GM21381 (cell line): ENCODE results near the gene ZNF483.
"Not testable (repeated sequence)": the region's sequence is repeated elsewhere in the genome, so short reads cannot be mapped to it uniquely, and the experiment has no call there.

Experiments used
- ATAC-seq: cut with Tn5 transposase; IDR thresholded peaks from one replicate; pipeline ENCODE4 v1.9.1; 2021; ENCODE audit warnings: mild to moderate bottlenecking, moderate library complexity; ENCODE audit not compliant: unreplicated experiment

ZNF483 gene

GRCh38 chr9:111610149-111610548, 85.2 kb downstream of the ZNF483 start:
- no peak for ATAC-seq

GRCh38 chr9:111610845-111611244, 85.9 kb downstream of the ZNF483 start:
- ATAC-seq, result no peak

GRCh38 chr9:111613436-111614040, 88.6 kb downstream of the ZNF483 start:
- ATAC-seq, result no peak

- ATAC-seq, result no peak
Measured at GRCh38 chr9:111615928-111616327, 90.9 kb downstream of the ZNF483 start.

- ATAC-seq, result not testable (repeated sequence)
Measured at GRCh38 chr9:111617349-111617748, 92.4 kb downstream of the ZNF483 start.

DNA sequence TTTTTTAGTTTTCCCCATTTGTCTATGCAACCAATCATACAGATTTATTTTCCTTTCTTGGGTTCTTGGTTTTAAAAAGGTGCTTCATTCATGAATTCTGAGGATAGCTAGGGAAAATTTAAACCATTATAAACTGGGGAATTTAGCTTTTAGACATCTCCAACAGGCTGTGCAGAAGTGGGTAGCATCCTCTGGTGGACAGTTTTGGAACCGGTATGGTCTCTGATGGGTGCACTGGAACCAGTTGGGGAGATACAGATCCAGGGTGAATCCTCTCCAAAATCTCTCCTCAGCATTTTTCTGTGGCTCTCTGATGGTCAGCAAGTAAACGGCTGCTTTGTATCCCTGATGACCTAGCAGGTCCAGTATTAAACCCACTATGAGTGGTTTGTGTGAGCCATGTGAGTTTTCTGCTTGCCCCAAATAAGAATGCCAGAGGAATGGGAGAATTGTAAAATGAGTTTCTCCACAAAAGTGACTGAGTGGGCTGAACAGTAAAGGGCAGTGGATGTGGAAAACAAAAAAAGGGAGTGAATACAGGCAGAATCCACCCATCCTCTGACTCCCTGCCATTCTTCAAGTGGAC, 97.0 kb downstream of the ZNF483 start:
- no peak for ATAC-seq

GRCh38 chr9:111622626-111623025, 97.6 kb downstream of the ZNF483 start:
- ATAC-seq, result no peak
